ENCODE results near the gene OR10P1. TPM values are rescaled to one million over a fixed set of nuclear protein-coding genes. Genes with fewer than 3 reads are reported as not detected.

OR10P1 gene
- total RNA-seq, 4 donors from 2014 or later, result not detected

DNA sequence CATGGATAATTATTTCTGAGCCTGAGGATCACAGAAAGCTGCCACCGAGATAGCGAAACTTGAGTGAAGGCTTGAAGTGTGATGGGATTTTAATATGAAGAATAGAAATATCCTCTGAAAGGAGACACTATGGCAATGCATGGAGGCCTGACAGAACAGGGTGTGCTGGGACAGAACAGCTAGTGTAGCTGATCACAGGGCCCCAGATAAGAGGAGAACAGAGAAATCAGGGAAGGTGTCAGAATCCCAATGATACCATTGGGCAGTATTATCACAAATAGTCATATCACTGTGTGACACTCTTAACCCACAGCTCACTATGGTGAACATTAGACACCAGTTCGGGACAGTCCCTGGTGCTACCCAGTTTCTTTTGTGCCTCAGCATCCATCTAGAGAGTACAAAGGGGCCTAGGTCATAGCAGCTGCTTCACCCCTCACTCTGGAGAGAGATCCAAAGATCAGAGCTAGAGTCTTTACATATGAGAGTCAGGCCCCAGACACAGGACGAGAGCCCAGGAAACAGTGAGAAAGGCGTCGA, 506 bp upstream of the OR10P1 start:
- intact Hi-C loops (cut with DNase I), result no loop called here
- no peak overlapping the region for H3K4me3 ChIP-seq
- H3K27me3 ChIP-seq, result no peaks in the 10 kb centered on the region
- H3K9me3 ChIP-seq, result no peaks in the 10 kb centered on the region
- no peaks in the 10 kb centered on the region for H3K4me1 ChIP-seq
- DNase-seq (ENCODE audit: extremely low spot score), result no peak
- no peak overlapping the region for H3K27ac ChIP-seq (replicated peaks in 1 of 4)
- no peak for TF ChIP-seq POLR2A (IDR thresholded peaks at IDR 0.05; ENCODE audit: low read depth)
- TF ChIP-seq, protein P1, sequence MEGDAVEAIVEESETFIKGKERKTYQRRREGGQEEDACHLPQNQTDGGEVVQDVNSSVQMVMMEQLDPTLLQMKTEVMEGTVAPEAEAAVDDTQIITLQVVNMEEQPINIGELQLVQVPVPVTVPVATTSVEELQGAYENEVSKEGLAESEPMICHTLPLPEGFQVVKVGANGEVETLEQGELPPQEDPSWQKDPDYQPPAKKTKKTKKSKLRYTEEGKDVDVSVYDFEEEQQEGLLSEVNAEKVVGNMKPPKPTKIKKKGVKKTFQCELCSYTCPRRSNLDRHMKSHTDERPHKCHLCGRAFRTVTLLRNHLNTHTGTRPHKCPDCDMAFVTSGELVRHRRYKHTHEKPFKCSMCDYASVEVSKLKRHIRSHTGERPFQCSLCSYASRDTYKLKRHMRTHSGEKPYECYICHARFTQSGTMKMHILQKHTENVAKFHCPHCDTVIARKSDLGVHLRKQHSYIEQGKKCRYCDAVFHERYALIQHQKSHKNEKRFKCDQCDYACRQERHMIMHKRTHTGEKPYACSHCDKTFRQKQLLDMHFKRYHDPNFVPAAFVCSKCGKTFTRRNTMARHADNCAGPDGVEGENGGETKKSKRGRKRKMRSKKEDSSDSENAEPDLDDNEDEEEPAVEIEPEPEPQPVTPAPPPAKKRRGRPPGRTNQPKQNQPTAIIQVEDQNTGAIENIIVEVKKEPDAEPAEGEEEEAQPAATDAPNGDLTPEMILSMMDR (IDR thresholded peaks at IDR 0.05), result no peak
- TF ChIP-seq POLR2AphosphoS5 (IDR thresholded peaks at IDR 0.05), result no peak
- TF ChIP-seq EP300 (IDR thresholded peaks at IDR 0.05), result no peak
- H3K36me3 ChIP-seq, result no peaks in the 10 kb centered on the region
- 87% methylated on average over 6 of the region's 6 CpGs for WGBS

DNA sequence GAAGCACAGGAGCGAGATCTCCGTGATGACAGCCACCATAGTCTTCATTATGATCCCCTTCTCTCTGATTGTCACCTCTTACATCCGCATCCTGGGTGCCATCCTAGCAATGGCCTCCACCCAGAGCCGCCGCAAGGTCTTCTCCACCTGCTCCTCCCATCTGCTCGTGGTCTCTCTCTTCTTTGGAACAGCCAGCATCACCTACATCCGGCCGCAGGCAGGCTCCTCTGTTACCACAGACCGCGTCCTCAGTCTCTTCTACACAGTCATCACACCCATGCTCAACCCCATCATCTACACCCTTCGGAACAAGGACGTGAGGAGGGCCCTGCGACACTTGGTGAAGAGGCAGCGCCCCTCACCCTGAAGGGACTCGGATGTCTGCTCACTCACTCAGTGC, 775 bp downstream of the OR10P1 start:
- Histone ChIP-seq H3K27ac (replicated peaks in 1 of 4) (no peak overlapping the region), H3K4me3 (no peak overlapping the region), H3K9me3 (no peaks in the 10 kb centered on the region), H3K27me3 (no peaks in the 10 kb centered on the region), H3K36me3 (no peaks in the 10 kb centered on the region), H3K4me1 (no peaks in the 10 kb centered on the region)
- 90% methylated on average over 15 of the region's 15 CpGs for WGBS
- TF ChIP-seq POLR2AphosphoS5 (IDR thresholded peaks at IDR 0.05) (no peak), EP300 (IDR thresholded peaks at IDR 0.05) (no peak), POLR2A (IDR thresholded peaks at IDR 0.05; ENCODE audit: low read depth) (no peak)
- TF ChIP-seq, protein P1 (IDR thresholded peaks at IDR 0.05), result no peak
- intact Hi-C loops (cut with DNase I), result no loop called here
- DNase-seq (ENCODE audit: extremely low spot score), result no peak

DNA sequence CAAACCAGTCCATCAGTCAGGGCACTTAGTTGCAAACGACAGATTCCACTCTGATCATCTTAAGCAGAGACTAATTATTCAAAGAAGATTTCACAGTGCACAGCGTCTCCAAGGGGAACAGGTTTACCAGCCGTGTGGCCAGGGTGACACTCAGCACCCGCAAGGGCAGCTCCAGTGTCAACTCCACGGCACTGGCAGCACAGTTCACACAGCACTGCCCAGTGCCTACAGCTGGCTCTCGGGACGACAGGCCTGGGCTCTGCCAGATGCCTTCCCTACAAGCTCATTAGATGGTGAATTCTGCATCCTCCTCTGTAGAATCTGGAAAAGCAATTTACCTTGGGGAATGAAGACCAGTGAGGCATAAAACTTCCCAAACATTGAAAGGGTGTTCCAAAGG, 4.9 kb downstream of the OR10P1 start:
- intact Hi-C loops (cut with DNase I), result no loop called here
- no peak for TF ChIP-seq EP300 (IDR thresholded peaks at IDR 0.05)
- TF ChIP-seq POLR2A (IDR thresholded peaks at IDR 0.05; ENCODE audit: low read depth), result no peak
- TF ChIP-seq POLR2AphosphoS5 (IDR thresholded peaks at IDR 0.05), result no peak
- TF ChIP-seq, protein P1 (IDR thresholded peaks at IDR 0.05), result no peak
- 63% methylated on average over 3 of the region's 7 CpGs for WGBS

DNA sequence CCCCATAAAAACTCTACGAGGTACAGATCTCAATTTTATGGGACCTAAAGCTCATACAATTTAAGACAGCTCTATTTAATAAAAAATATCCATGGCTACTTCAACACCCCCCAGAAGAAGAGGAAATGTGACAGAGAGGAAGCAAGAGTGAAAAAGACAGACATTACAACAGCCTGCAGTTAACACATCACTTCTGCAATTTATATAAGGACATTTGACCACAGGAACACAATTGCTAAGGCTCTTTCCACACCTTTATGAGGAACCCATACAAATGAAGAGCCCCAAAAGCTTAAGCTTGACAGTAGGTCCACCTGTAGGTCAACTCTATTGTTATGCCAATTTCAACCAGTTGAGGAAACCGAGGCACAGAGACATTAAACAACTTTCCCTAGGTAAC, 5.6 kb downstream of the OR10P1 start:
- Histone ChIP-seq H3K9me3 (no peaks in the 10 kb centered on the region), H3K27ac (replicated peaks in 1 of 4) (no peak overlapping the region), H3K27me3 (no peaks in the 10 kb centered on the region), H3K4me3 (no peak overlapping the region), H3K36me3 (no peaks in the 10 kb centered on the region), H3K4me1 (peaks cover 4 to 13% (median 9%) of the 10 kb centered on the region in 4 donors)
- 74% methylated on average over 2 of the region's 2 CpGs for WGBS
- TF ChIP-seq POLR2AphosphoS5 (IDR thresholded peaks at IDR 0.05) (no peak), POLR2A (IDR thresholded peaks at IDR 0.05; ENCODE audit: low read depth) (no peak), EP300 (IDR thresholded peaks at IDR 0.05) (no peak)
- TF ChIP-seq, protein P1 (IDR thresholded peaks at IDR 0.05), result no peak
- intact Hi-C loops (cut with DNase I), result no loop called here
- DNase-seq (ENCODE audit: extremely low spot score), result no peak

More for the DNA sequence above, 4.9 kb downstream of the OR10P1 start:
- no peak overlapping the region for H3K4me3 ChIP-seq
- H3K9me3 ChIP-seq, result no peaks in the 10 kb centered on the region
- peaks cover 3 to 9% (median 8%) of the 10 kb centered on the region in 4 donors for H3K4me1 ChIP-seq
- no peak for DNase-seq (ENCODE audit: extremely low spot score)
- no peak overlapping the region for H3K27ac ChIP-seq (replicated peaks in 1 of 4)
- H3K27me3 ChIP-seq, result no peaks in the 10 kb centered on the region
- no peaks in the 10 kb centered on the region for H3K36me3 ChIP-seq

DNA sequence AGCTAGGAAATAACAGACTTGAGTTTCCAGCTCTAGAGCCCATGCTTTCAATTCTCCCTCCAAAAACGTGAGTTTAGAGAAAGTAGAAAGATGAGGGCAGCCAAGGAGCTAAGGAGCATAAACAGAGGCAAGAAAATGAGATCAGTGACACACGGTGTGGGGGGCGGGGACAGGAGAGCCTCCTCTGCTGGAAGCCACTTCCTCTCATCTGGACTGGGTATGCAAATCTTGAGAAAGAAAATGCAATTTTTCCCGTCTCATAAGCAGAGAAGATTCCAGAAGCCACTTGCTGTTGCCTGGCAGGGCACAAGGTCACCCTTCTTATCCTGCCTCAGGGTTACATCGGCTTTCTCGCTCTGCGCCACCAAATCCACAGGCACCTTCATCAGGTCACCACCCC, 6.0 kb downstream of the OR10P1 start:
- Histone ChIP-seq H3K36me3 (no peaks in the 10 kb centered on the region), H3K27me3 (no peaks in the 10 kb centered on the region), H3K27ac (replicated peaks in 1 of 4) (no peak overlapping the region), H3K4me1 (peaks cover 4 to 13% (median 9%) of the 10 kb centered on the region in 4 donors), H3K4me3 (no peak overlapping the region), H3K9me3 (no peaks in the 10 kb centered on the region)
- 63% methylated on average over 7 of the region's 7 CpGs for WGBS
- TF ChIP-seq POLR2AphosphoS5 (IDR thresholded peaks at IDR 0.05), result no peak
- TF ChIP-seq, protein P1 (IDR thresholded peaks at IDR 0.05), result no peak
- TF ChIP-seq EP300 (IDR thresholded peaks at IDR 0.05), result no peak
- no peak for TF ChIP-seq POLR2A (IDR thresholded peaks at IDR 0.05; ENCODE audit: low read depth)
- DNase-seq (ENCODE audit: extremely low spot score), result no peak
- intact Hi-C loops (cut with DNase I), result no loop called here

All from esophagus muscularis mucosa (tissue), 4 donors.